ENCODE data around the gene DSCAM. TPM values are rescaled to one million over a fixed set of nuclear protein-coding genes. Genes with fewer than 3 reads are reported as not detected.

Gene DSCAM
- total RNA-seq, 1 donor from 2014 or later: 0.36 TPM

GRCh38 chr21:40255518-40256444, 591.2 kb downstream of the DSCAM start:
- DNase-seq (ENCODE audit: low spot score) (no peak), ATAC-seq (no peak)
- intact Hi-C loops (cut with DNase I): no loop called here

GRCh38 chr21:40254540-40255465, 592.2 kb downstream of the DSCAM start:
- intact Hi-C loops (cut with DNase I): no loop called here
- no peak for DNase-seq (ENCODE audit: low spot score)
- no peak for ATAC-seq

GRCh38 chr21:40253112-40253511, 593.8 kb downstream of the DSCAM start:
- no peak for ATAC-seq
- intact Hi-C loops (cut with DNase I): no loop called here
- DNase-seq (ENCODE audit: low spot score): no peak

- DNase-seq (ENCODE audit: low spot score): no peak
- intact Hi-C loops (cut with DNase I): no loop called here
- no peak for ATAC-seq
Measured at GRCh38 chr21:40250514-40251294, 596.3 kb downstream of the DSCAM start.

- no peak for ATAC-seq
- intact Hi-C loops (cut with DNase I): no loop called here
- DNase-seq (ENCODE audit: low spot score): no peak
Measured at GRCh38 chr21:40244981-40245380, 602.0 kb downstream of the DSCAM start.

GRCh38 chr21:40243685-40244084, 603.3 kb downstream of the DSCAM start:
- no peak for ATAC-seq
- intact Hi-C loops (cut with DNase I): no loop called here
- DNase-seq (ENCODE audit: low spot score): no peak

- ATAC-seq (no peak), DNase-seq (ENCODE audit: low spot score) (no peak)
- intact Hi-C loops (cut with DNase I): no loop called here
Measured at GRCh38 chr21:40242586-40243265, 604.2 kb downstream of the DSCAM start.

- no peak for ATAC-seq
- DNase-seq (ENCODE audit: low spot score): no peak
- intact Hi-C loops (cut with DNase I): no loop called here
Measured at GRCh38 chr21:40235528-40235927, 611.4 kb downstream of the DSCAM start.

- DNase-seq (ENCODE audit: low spot score) (no peak), ATAC-seq (no peak)
- intact Hi-C loops (cut with DNase I): no loop called here
Measured at GRCh38 chr21:40231979-40232378, 615.0 kb downstream of the DSCAM start.

GRCh38 chr21:40227096-40227495, 619.9 kb downstream of the DSCAM start:
- intact Hi-C loops (cut with DNase I): no loop called here
- ATAC-seq (no peak), DNase-seq (ENCODE audit: low spot score) (no peak)

GRCh38 chr21:40215941-40216340, 631.0 kb downstream of the DSCAM start:
- no peak for DNase-seq (ENCODE audit: low spot score)
- intact Hi-C loops (cut with DNase I): no loop called here
- ATAC-seq: no peak

GRCh38 chr21:40210251-40210650, 636.7 kb downstream of the DSCAM start:
- DNase-seq (ENCODE audit: low spot score) (no peak), ATAC-seq (no peak)
- intact Hi-C loops (cut with DNase I): no loop called here

- intact Hi-C loops (cut with DNase I): no loop called here
- DNase-seq (ENCODE audit: low spot score) (no peak), ATAC-seq (no peak)
Measured at GRCh38 chr21:40208948-40209345, 638.0 kb downstream of the DSCAM start.

- DNase-seq (ENCODE audit: low spot score): no peak
- ATAC-seq: peak; percentile 58
- intact Hi-C loops (cut with DNase I): no loop called here
Measured at GRCh38 chr21:40208206-40208947, 638.6 kb downstream of the DSCAM start.

GRCh38 chr21:40200946-40201345, 646.0 kb downstream of the DSCAM start:
- ATAC-seq (peak; percentile 67), DNase-seq (ENCODE audit: low spot score) (no peak)
- intact Hi-C loops (cut with DNase I): no loop called here

- no peak for DNase-seq (ENCODE audit: low spot score)
- intact Hi-C loops (cut with DNase I): no loop called here
- ATAC-seq: no peak
Measured at GRCh38 chr21:40200126-40200525, 646.8 kb downstream of the DSCAM start.

- ATAC-seq: no peak
- intact Hi-C loops (cut with DNase I): no loop called here
- no peak for DNase-seq (ENCODE audit: low spot score)
Measured at GRCh38 chr21:40194185-40194980, 652.6 kb downstream of the DSCAM start.

Data from sciatic nerve (tissue), 2 donors.